ENCODE results near the gene FAM53A. TPM values are rescaled to one million over a fixed set of nuclear protein-coding genes. Genes with fewer than 3 reads are reported as not detected.

FAM53A gene
- total and polyA plus RNA-seq, 2 of the 4 experiments (the other 2 are of a cell fraction), result 2.0 to 3.1 TPM

- no peak overlapping the region for H3K18ac ChIP-seq (ENCODE audit: low read depth, low read length)
- H3K9me3 ChIP-seq (ENCODE audit: control insufficient read depth, insufficient read depth, low read length), result peaks cover under 1% of the 10 kb centered on the region; the same call in 1 of the 2 replicates
- H4K5ac ChIP-seq (ENCODE audit: low read depth, low read length), result no peak overlapping the region
- H3K27ac ChIP-seq (ENCODE audit: insufficient read depth, low read length), result no peak overlapping the region
- intact Hi-C loops (cut with micrococcal nuclease) (no loop called here), dilution Hi-C loops (cut with HindIII; ENCODE audit: low sequenced_read_pairs, unreplicated experiment) (no loop called here), in situ Hi-C loops (cut with MboI; ENCODE audit: low sequenced_read_pairs) (no loop called here)
- no peaks in the 10 kb centered on the region for H3K79me1 ChIP-seq (ENCODE audit: low read depth in 1 of 2, low read length in 2 of 2)
- ChIA-PET CTCF (no interaction called here), POLR2A (ENCODE audit: unreplicated experiment) (no interaction called here)
- H2AK5ac ChIP-seq (ENCODE audit: low read depth, low read length), result no peak overlapping the region
- H3K27me3 ChIP-seq (ENCODE audit: control insufficient read depth, insufficient read depth, low read length), result peaks cover 9% of the 10 kb centered on the region; the same call in 1 of the 2 replicates
- DNase-seq (no peak), ATAC-seq (ENCODE audit: low read depth) (no peak)
- no peaks in the 10 kb centered on the region for H3K4me1 ChIP-seq (ENCODE audit: control insufficient read depth, insufficient read depth, low read length)
- no peak overlapping the region for H4K8ac ChIP-seq (ENCODE audit: low read depth in 2 of 2, low read length in 2 of 2)
- no peak overlapping the region for H3K4ac ChIP-seq (ENCODE audit: low read depth, low read length)
- BruUV-seq (replicated peaks), result no TSS peak
- H3K9me1 ChIP-seq (ENCODE audit: insufficient read depth, low read length), result no peaks in the 10 kb centered on the region
- no peak overlapping the region for H2AFZ ChIP-seq (replicated peaks; ENCODE audit: low read length, poor library complexity)
- H2BK20ac ChIP-seq (ENCODE audit: low read depth, low read length), result no peak overlapping the region
- no peak overlapping the region for H4K91ac ChIP-seq (ENCODE audit: insufficient read depth, low read depth, low read length)
- no peak overlapping the region for H3K9ac ChIP-seq (ENCODE audit: low read depth, low read length)
- no peak overlapping the region for H2BK15ac ChIP-seq (ENCODE audit: low read depth, low read length)
- no peaks in the 10 kb centered on the region for H3K36me3 ChIP-seq (ENCODE audit: control insufficient read depth, insufficient read depth, low read length)
- no peak overlapping the region for H3K56ac ChIP-seq (ENCODE audit: extremely low read depth, insufficient read depth, low read length)
- H4K20me1 ChIP-seq (ENCODE audit: insufficient read depth, low read length), result no peaks in the 10 kb centered on the region
- H2BK120ac ChIP-seq (ENCODE audit: low read depth, low read length), result no peak overlapping the region
- no peak overlapping the region for H2AK9ac ChIP-seq (replicated peaks; ENCODE audit: low read depth, low read length, poor library complexity)
- no peak overlapping the region for H2BK5ac ChIP-seq (ENCODE audit: low read depth, low read length, poor library complexity, severe bottlenecking)
- WGBS, 2 experiments (ENCODE audit: extremely low coverage in 2 of 2, insufficient read length in 1 of 2), result 72% methylated on average over 14 of the region's 42 CpGs; no CpG with 5 or more reads in 1 of the 2 experiments
- H3K23ac ChIP-seq (ENCODE audit: low read depth, low read length), result no peak overlapping the region
- H3K4me2 ChIP-seq (ENCODE audit: low read depth, low read length), result no peak overlapping the region
- H3K14ac ChIP-seq (replicated peaks; ENCODE audit: low read depth, low read length), result no peak overlapping the region
- no peak overlapping the region for H3K4me3 ChIP-seq (ENCODE audit: insufficient read depth, low read depth, low read length)
- no peak for TF ChIP-seq RFX5 (IDR thresholded peaks at IDR 0.05; ENCODE audit: low read depth, low read length)
- TF ChIP-seq CEBPB (IDR thresholded peaks at IDR 0.05; ENCODE audit: low read depth, low read length), result no peak
- no peak for TF ChIP-seq MXI1 (IDR thresholded peaks at IDR 0.05; ENCODE audit: borderline replicate concordance, low read depth, low read length)
- TF ChIP-seq BHLHE40 (IDR thresholded peaks at IDR 0.05; ENCODE audit: low read depth, low read length), result no peak
- no peak for TF ChIP-seq POLR2A (IDR thresholded peaks at IDR 0.05; ENCODE audit: low read depth, low read length)
- TF ChIP-seq ELK1 (IDR thresholded peaks at IDR 0.05; ENCODE audit: borderline replicate concordance, low read depth, low read length), result no peak
- TF ChIP-seq USF2 (IDR thresholded peaks at IDR 0.05; ENCODE audit: low read depth, low read length), result no peak
- TF ChIP-seq SMC3 (IDR thresholded peaks at IDR 0.05; ENCODE audit: low read depth, low read length), result no peak
- TF ChIP-seq RAD21 (IDR thresholded peaks at IDR 0.05; ENCODE audit: low read length), result no peak
- TF ChIP-seq MAZ (IDR thresholded peaks at IDR 0.05; ENCODE audit: borderline replicate concordance, low read depth, low read length), result no peak
- TF ChIP-seq RCOR1 (IDR thresholded peaks at IDR 0.05; ENCODE audit: insufficient replicate concordance, low read length), result no peak
- TF ChIP-seq NFE2L2 (IDR thresholded peaks at IDR 0.05; ENCODE audit: low read depth, low read length), result no peak
- no peak for TF ChIP-seq FOS (IDR thresholded peaks at IDR 0.05; ENCODE audit: low read depth, low read length)
- no peak for TF ChIP-seq MAFK (IDR thresholded peaks at IDR 0.05; ENCODE audit: low read depth, low read length)
- TF ChIP-seq CTCF (conservative IDR thresholded peaks at IDR 0.05; ENCODE audit: low read depth, low read length), result no peak
These were observed 85.7 kb downstream of the FAM53A start for GRCh38 chr4:1598206-1599025.
